Left kidney (tissue), 2 donors: ENCODE data around the gene SGPP2. TPM values are rescaled to one million over a fixed set of nuclear protein-coding genes. Genes with fewer than 3 reads are reported as not detected.
"Not testable (repeated sequence)": the region's sequence is repeated elsewhere in the genome, so short reads cannot be mapped to it uniquely, and the experiment has no call there.

ENCODE experiments used
- DNase-seq: peaks from one replicate; pipeline ENCODE4 v3.0.0-alpha.2; 2013
- polyA plus RNA-seq: library from polyadenylated mRNA; unstranded; fragments of 120-200 nt; gene quantifications from one replicate; pipeline ENCODE4 v1.2.1, GENCODE V29; 2013; ENCODE audit not compliant: insufficient read length

SGPP2 gene
- polyA plus RNA-seq, 1 donor, result 17.4 TPM

DNA sequence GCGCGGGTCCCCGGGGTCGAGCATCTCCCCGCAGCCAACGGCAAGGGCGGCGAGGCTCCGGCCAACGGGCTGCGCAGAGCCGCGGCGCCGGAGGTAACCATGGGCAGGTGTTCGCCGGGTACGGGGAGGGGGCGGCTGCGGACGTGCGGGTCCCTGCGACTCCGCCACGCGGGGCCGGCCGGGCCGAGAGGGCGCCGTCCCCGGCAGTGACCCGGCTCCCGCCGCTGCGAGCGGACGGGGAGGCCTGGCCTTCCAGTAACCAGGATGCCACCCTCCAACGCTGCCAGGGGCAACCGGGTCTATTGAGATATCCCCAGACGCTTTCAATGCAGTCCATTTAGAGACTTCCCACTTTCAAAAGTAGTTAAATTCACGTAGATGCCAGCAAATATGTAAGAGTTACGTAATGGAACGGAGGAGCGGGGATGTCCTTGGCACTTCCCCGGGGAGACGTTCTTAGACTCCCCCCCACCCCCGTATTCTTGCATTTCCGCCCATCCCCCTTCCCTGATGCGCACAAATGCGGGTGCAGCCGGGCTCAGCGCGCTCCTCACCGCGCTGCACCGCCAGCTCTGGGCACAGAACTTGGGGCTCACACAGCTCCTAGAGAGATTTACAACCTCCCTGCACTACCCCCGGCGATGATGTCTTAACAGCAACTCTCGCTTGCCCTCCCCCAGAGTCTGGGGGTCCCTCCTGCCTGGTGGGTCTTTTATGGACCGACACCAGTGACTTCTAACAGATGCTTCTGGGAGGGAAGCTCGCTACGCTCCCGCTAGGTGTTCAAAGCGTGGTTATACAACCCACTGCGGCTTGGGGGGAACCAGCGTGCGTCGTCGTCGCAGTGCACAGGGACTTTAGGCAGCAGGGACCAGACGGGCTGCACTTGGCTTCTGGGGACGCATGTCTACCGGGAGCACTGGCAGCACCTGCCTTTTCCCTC, 657 bp downstream of the SGPP2 start:
- DNase-seq, result no peak

DNA sequence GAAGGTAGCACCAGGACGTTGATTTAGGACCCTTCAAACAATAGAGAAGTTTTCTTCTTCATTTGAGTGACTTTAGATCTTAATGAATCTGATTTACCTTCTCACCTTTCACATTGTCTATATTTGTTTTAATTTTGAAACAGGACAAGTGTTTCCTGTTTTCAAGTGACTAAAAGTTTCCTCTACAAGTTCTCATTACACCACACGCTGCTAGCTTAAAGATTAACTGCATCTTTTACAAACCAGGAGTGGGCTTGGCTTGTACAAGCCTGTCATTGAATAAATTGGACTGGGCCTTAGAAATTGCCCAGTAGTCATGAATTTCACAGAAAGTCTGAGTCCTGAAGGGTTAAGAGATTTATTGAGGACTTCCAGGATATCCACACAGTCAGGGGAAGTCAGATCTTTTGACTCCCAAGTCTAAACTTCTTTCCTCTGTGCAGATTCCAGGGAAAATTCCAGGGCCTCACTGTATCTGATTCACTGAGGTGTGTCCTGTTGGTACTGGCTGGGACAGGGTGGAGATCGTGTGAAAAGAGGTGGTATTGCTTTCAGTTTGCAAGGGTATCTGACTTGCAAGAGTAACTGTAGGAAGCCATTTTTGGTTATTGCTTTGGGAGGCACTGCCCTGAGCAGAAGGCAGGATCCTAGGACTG, 3.4 kb downstream of the SGPP2 start:
- DNase-seq, result no peak

DNA sequence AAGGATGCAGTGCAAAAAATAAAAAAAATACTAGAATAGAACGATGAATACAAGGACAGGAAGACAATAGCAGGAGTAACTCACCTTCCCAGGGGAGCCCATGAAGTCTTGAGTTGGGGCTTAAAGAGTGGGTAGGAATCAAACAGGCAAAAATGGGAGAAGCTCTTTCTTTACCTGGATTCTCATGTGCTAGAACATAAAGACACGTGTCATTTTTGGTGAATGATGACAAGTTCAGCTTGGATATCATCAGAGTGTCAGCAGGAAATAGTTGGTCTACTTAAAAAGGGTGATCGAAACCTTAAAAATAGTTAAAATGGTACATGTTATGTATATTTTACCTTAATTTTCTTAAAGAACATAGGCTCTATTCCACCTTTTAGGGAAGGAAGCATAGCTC, 5.7 kb downstream of the SGPP2 start:
- DNase-seq, result no peak

DNA sequence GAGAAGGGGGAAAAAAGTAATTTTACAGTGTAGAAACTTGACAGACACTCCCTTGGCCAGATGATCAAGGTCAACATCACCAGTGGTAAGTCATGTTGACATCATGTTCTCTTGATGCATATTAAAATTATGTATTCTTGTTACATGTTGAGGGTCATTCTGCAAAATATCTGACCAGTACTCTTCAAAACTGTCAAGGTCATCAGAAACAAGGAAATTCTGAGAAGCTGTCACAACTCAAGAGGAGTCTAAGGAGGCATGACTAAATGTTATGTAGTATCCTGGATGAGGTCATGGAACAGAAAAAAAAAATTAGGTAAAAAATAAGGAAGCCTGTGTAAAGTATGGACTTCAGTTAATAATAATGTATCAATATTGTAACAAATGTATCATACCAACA, 6.3 kb downstream of the SGPP2 start:
- no peak for DNase-seq

DNA sequence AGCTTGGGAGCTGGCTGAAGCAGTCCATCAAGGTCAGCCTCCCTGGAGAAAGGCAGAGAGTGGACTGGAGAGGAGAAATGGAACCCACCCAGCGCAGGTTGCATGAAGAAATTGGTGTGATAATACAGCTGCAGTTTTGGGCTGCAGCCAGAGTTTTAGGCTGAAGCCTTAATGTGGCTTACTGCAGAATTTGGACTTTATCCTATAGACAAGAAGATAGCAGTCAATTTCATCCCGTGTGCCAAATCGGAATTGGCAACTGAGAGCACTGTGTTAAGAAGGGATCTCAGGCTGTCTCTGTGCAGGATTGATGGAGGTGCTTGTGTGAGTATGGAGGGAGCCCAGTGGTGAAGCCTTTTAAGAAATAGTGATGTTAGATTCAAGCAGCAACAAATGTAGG, 7.5 kb downstream of the SGPP2 start:
- no peak for DNase-seq

DNA sequence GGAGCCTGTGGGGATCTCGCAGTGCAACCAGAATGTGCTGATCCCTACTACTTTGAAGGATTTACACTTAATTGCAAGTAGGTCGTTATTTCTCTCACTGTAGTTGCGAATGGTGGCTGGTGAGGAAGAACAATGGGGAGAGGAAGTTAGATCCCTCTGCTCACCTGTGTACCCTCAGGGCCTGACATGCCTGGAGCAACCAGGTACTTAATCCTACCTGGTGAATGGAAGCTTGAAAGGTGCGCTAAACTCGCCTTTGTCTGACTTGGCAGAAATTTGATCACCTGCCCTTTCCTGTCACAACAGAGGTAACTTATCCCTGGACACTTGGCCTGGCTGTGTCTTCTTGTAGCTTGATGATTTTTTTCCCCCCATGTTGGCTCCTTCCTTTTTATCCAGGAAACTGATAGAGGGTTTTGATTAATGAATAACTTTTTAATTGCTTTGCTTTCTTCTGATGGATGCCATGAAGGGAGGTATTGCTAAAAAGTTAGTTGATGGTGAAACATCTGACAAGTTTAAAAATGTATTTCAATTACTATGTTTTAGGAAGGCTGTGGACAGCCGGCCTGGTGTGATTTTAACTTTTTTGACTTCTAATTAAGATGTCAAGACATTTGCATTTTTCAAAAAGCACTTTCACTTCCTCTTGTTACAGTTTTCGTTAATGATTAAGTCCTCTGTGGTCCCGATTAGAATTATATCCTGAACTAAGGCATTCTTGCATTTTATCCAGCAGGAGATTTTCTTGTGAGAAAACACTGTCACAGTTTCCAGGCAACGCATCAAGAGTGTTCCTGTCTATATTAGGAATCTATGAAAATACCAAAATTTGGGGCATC, 9.2 kb downstream of the SGPP2 start:
- DNase-seq, result no peak

DNA sequence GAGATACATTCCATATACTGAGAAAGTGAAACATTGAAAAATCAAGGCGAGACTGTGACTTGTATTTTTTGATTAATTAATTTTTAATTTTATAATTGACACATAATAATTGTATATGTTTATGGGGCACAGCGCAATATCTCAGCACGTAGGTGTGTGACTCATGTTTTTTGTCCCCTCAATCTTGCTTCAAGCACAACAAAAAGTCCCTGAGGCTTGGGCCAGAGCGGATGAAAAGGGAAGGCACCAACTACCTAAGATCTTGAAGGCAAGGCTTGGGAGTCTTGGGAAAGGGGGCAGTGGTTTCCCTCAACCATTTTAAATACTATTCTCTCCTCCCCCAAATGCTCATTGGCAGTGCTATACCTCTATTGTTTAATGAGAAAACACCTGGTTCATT, 9.9 kb downstream of the SGPP2 start:
- DNase-seq, result no peak

DNA sequence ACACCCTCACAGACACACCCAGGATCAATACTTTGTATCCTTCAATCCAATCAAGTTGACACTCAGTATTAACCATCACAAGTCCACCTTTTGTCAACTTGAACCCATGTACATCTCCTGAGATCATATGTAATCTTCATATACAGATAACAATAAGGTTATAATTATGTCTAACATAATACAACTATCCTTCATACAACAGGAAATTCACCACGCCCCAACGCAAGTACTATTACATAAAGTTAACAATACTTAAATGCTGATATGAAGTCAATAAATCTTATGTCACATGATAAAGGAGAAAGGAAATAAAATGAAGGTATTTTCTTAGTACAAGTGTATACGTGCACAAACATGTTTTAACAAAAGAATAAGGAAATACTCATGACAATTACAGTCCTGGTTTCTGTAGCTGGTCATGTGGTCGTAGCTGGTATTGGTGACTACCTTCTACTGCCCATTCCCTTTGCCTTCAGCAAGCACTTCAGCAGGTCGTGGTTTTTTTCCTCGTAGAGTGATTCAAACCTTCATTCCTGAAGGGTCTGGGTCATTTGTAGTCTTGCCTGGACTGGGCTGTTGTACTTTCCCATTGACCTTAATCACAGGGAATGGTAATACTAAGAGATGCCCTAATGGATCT, 11.2 kb downstream of the SGPP2 start:
- not testable (repeated sequence) for DNase-seq

DNA sequence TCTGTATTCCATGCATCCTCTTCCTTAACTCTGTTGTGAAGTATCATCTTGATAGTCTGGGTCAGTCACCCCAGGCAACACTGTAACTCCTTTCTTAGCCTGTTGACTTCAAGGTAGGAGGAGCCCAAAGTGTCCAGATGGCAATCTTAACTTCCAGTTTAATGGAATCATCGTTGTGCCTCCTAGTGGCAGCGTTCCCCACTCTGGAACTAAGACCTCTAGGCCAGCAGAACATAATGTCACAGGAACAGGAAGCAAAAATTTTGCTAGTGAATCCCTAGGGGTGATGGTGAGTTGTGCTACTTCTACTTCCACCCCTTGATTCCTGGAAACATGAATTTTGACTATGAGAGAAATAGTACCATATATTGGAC, 11.7 kb downstream of the SGPP2 start:
- DNase-seq, result no peak

DNA sequence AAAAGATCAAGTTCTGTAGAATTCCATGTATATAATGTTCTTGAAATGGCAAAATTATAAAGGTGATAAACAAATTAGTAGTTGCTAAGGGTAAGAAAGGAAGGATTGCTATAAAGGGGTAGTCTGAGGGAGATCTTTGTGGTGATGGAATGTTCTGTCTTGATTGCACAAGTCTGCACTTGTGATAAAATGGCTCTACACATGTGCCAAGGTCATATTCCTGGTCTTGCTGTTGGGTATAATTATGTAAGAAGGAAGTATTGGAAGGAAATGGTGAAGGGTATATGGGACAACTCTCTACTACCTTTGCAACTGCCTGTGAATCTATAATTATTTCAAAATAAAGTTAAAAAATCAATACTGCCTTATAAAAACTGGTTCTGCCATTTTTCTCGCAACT, 15.3 kb downstream of the SGPP2 start:
- DNase-seq, result no peak

DNA sequence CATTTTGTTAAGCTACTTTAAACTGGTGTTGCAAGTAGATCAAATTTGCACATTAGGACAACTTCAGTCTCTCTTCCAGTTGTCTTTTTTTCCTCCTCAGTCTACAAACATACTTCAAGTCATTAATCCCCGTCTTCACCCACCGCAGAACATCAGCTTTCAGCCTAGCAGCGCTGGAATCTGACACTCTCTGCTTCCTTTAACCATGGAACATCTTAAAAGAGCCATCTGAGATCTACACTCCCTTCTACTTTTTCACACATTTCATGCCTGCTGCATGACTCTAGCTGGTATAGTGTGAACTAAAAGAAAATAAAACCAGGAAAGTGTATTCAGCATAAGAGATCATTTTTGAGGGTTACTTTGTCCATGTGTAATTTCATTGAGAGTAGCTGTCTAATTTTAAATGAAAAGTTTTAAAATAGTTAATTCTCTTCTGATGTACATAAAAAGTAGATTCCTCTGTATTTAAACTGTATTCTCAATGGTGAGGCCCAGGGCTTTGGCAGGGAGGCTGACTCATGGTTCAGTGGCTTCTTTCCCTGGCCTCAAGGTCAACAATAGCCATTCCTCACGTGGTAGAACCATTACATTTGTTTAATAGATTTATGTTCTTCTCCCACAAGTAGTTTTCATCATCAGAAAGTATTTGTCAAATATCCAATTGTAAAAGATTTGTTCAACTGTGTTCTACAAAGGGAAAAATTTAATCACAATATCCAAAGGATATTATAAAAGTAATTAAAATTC, 16.5 kb downstream of the SGPP2 start:
- DNase-seq, result peak; percentile 67

DNA sequence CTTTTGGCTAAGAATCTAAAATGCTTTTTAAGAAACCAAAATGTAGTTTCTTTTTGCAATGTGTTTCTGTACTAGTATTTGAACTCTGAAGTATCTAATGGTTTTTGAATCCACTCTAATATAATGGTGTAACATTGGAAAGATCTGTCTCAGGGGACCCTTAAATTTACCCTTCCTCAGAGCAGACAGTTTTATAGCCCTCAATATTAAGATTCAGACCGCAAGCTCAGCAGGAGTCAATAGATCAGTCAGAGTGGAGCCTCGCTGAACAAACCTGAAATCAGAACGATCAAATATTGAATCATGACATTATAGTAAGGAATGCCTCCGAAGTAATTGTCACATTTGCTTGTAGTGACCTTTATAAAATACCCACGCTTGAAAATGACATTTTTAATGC, 18.3 kb downstream of the SGPP2 start:
- no peak for DNase-seq

DNA sequence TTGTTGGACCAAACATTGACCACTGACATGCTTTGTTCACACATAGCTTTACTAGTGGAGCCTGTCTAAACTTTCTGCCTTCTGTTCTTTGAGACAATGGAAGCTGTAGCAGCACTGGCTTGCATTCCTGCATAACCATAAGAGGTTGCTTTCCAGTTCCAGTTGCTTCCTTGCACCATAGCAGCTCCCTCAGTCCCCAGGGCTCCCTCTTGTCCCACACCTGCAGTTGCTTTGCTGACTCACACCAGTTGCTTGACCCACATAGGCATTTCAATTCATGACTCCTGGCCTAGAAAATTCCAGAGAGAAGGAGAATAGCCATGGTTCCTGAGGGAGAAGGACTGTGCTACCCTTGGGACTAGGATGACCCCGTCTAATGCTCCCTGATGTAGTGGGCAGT, 20.9 kb downstream of the SGPP2 start:
- no peak for DNase-seq

DNA sequence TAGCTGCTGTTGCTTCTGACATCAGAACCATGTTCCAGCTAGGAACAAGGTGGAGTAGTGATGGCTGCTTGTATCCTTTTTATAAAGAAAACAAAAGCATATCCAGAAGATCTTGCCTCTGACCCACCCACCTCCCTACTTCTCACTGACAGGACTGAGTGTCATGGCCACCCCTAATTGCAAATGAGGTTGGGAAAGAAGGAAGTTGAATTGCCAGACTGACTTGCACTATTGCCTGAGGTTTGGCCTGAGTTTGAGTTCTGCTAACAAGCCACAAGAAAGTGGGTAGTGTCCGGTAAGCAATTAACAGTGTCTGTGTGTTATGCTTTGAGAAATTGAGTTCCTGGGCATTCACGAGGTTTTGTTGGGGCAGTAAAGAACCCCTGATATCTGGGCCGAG, 22.8 kb downstream of the SGPP2 start:
- DNase-seq, result no peak

DNA sequence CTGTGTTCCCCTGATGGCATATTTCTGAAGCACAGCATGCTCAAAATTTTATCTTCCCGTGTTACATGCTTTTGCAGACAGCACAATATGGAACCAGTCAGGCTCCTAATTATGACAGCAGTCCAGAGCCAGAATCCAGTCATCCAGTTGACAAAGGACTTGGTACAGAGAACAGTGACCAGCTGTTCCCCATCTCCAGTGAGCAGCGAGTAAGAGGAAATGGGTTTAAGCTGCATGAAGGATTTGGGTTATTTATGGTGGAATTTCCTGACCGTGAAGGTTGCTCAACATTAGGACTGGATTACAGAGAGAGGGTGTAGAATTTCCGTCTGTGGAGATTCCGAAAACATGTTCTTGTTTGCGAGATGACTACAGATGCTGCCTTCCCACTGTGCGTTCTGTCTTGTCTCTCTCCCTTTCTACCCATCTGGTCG, 24.4 kb downstream of the SGPP2 start:
- DNase-seq, result peak; percentile 87

DNA sequence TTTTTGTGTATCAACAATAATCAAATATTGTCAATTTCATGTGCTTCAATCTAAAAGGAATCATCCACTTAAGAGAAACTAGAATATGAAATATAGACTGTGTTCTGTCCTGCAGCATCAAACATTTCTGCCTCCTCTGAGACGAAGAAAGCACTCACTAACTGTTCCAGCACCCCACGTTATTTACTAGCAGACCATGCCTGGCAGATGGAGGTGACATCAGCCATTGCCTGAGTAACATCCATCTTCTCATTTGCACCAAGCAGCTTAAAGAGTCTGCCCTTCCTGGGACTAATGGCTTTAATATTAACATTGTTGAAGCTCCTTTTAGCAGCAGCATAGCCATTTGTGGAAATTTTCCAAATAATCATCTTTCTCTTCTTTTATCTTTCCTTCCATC, 25.7 kb downstream of the SGPP2 start:
- DNase-seq, result no peak

DNA sequence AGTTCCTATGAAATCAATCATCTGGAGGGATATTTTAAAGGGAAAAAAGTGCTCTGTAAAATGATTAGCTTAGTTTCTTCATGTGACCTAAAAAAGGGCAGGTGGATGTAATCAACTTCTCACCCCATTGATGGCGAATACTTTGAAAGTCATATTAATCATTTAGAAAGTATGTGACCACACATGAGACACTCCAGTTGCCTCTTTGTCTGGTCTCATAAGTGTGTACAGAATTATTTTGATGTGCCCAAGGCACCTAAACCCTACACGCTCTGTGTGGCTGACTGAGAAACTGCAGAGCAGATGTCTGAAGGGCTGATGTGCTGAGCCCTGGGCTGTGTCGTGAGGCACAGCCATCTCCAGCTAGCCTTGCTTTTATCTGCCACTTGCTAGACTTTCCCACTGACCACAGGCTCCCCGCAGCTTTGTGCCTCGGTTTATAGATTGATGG, 26.9 kb downstream of the SGPP2 start:
- DNase-seq, result no peak

DNA sequence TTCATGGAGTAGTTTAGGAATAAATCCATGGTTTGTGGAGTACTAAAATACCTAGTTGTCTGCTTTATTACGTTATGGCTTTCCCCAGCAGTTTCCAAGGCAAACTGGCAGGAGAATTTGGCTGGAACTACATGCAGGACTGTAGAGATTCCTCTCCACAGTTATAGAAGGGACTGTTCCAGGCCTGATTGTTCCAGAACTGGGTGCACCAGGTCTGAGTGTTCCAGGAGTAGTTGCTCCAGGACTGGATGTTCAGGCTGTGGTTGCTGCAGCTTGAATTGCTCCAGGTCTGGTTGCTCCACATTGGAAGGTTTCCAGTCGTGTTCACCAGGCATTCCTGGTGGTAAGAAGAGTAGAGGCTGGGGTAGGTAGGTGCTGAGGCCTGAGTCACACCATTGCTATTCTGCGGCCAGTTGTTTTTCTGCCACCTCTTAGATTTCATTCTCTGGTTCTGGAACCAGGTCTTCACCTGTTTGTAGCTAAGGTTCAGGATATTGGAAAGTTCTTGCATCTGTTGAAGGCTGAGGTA, 28.1 kb downstream of the SGPP2 start:
- DNase-seq, result no peak

DNA sequence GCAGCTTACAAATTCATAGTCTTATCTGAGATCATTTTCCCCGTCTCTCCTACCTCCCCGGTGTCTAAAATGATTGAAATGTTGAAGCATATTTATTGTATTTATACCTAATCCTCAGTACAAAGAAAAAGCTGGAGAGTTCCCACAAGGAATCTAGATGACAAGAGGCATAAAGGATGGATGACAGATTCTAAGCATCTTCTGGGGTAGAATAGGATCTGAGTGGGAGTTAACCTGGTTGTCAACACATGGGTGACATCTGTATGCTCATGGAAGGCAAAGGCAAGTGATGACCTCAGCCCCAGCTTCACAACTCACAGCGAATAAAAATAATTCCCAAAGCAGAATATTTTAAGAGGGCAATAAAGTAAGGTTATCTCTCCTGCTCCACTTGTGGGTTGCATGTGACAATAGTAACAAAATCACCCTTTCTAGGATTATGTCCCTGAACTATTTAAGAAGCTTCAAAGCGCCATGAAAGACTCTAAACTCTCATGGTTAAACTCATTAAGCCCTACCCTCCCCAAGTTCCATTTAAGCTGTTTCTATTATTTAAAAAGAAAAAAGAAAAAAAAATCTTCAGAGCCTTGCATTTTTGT, 32.2 kb downstream of the SGPP2 start:
- no peak for DNase-seq

DNA sequence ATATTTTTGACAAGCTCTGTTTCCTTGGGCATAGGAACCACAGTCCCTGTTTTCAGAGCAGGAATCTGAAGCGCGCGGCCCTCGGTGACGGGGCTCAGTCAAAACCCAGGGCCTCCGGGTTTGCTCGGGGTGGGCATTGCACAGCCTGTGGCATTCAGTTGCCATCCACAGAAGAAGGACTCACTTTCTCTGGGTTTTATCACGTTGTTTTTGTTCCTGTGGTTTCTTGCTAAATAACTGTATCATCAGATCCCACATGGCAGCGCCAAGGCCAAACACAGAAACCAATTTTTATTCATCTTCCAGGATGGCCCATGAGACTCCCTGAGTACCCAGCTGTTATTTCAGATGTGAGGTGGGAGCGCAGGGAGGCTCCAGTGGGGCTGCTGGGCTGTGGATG, 35.6 kb downstream of the SGPP2 start:
- DNase-seq, result no peak

DNA sequence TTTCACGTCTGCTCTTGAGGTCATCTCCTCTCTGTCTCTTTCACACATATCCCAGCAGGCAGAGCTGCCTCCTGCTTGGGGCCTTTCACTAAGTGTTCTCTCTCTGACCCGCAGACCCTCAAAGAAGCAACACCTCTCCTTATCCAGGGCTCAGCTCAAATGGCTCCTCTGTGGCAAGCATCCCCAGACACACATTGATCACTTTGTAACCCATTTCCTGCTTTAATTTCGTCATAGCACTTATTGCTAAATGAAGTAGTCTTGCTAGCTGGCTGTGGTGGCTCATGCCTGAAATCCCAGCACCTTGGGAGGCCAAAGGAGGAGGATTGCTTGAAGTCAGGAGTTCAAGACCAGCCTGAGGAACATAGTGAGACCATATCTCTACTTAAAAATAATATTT, 41.4 kb downstream of the SGPP2 start:
- no peak for DNase-seq
